GM12878 (cell line): ENCODE measurements around the gene PHF14. TPM values are rescaled to one million over a fixed set of nuclear protein-coding genes. Genes with fewer than 3 reads are reported as not detected.

Source experiments
- ATAC-seq: fragments of 200-7000 bp; cut with Tn5 transposase; 3 replicates; pipeline ENCODE4 v1.9.1; 2020; ENCODE audit warnings: mild to moderate bottlenecking, moderate library complexity
- BruUV-seq: library from RNA; stranded (reverse); fragments of 400-500 nt; replicated peaks from 2 replicates; lab custom pipeline; 2021; lab: Mats Ljungman, UMichigan
- CTCF ChIA-PET: fragments of 300-600 bp; sonication (Branson Sonifier 250); formaldehyde crosslinking; extraction: SDS; loops from one replicate; lab custom pipeline; 2021; ENCODE audit warnings: inconsistent platforms; lab: Yijun Ruan, JAX
- POLR2A ChIA-PET: fragments of 350-600 bp; formaldehyde crosslinking; extraction: SDS; loops from one replicate; lab custom pipeline; 2021; ENCODE audit warnings: inconsistent platforms; lab: Charles Lee
- RAD21 ChIA-PET: fragments of 300-600 bp; sonication (Branson Sonifier 250); formaldehyde crosslinking; loops from one replicate; lab custom pipeline; 2023; ENCODE audit warnings: antibody characterized with exemption; ENCODE audit not compliant: unreplicated experiment; lab: Charles Lee
- SMC1A ChIA-PET: fragments of 300-600 bp; sonication (Branson Sonifier 250); formaldehyde crosslinking; loops from one replicate; lab custom pipeline; 2023; ENCODE audit not compliant: unreplicated experiment, uncharacterized antibody; lab: Charles Lee
- DNase-seq: peaks from one replicate; pipeline ENCODE4 v3.0.0-alpha.2; 2011; ENCODE audit warnings: low read depth, low spot score
- FAIRE-seq: peaks from 3 replicates; lab custom pipeline; 2011; peaks lifted over from hg19 to GRCh38; lab: Jason Lieb, UNC
- H2AFZ ChIP-seq: 2 replicates; pipeline ENCODE4 v1.6.0; 2011; ENCODE audit warnings: low read depth, low read length, control low read depth; ENCODE audit not compliant: control insufficient read depth
- H3K27ac ChIP-seq: 2 replicates; pipeline ENCODE4 v1.5.1; 2011; ENCODE audit warnings: control low read depth; ENCODE audit not compliant: control insufficient read depth, insufficient read depth
- H3K27me3 ChIP-seq, 2 experiments: replicated peaks in 1 of 2; 2 replicates each; pipeline versions ENCODE4 v1.6.0 to v1.6.1; 2011; ENCODE audit warnings: low read length in 1 of 2; ENCODE audit not compliant: control insufficient read depth in 2 of 2, insufficient read depth in 2 of 2
- H3K36me3 ChIP-seq, 2 experiments: 2 replicates each; pipeline ENCODE4 v1.5.1; 2011; ENCODE audit warnings: low read length in 1 of 2; ENCODE audit not compliant: control insufficient read depth in 2 of 2, insufficient read depth in 2 of 2
- H3K4me1 ChIP-seq: 2 replicates; pipeline ENCODE4 v1.6.1; 2011; ENCODE audit warnings: mild to moderate bottlenecking, low read length, moderate library complexity, mixed read lengths; ENCODE audit not compliant: control insufficient read depth, insufficient read depth
- H3K4me2 ChIP-seq: 2 replicates; pipeline ENCODE4 v1.6.0; 2011; ENCODE audit warnings: control low read depth; ENCODE audit not compliant: control insufficient read depth, insufficient read depth
- H3K4me3 ChIP-seq: fragments of 200-600 bp; sonication (generic); 2 replicates; pipeline ENCODE4 v1.5.1; 2016
- H3K79me2 ChIP-seq: 2 replicates; pipeline ENCODE4 v1.6.0; 2011; ENCODE audit warnings: low read length; ENCODE audit not compliant: control insufficient read depth, insufficient read depth
- H3K9ac ChIP-seq: 2 replicates; pipeline ENCODE4 v1.8.0; 2011; ENCODE audit warnings: low read length, control low read depth, mixed read lengths; ENCODE audit not compliant: control insufficient read depth, insufficient read depth
- H3K9me3 ChIP-seq: replicated peaks from 3 replicates; pipeline ENCODE4 v1.5.1; 2011; ENCODE audit warnings: mild to moderate bottlenecking, low read length; ENCODE audit not compliant: control insufficient read depth, insufficient read depth
- H4K20me1 ChIP-seq: 2 replicates; pipeline ENCODE4 v1.6.0; 2011; ENCODE audit not compliant: control insufficient read depth, insufficient read depth
- ATF3 ChIP-seq: IDR thresholded peaks from 2 replicates; pipeline ENCODE4 v1.6.1; 2011; ENCODE audit warnings: low read depth, mild to moderate bottlenecking, low read length, moderate library complexity, borderline replicate concordance; ENCODE audit errors: extremely low read depth
- BRCA1 ChIP-seq: IDR thresholded peaks from 2 replicates; pipeline ENCODE4 v1.6.1; 2011; ENCODE audit warnings: low read depth, low read length, improper control_type of control experiment
- CUX1 ChIP-seq: IDR thresholded peaks from 2 replicates; pipeline ENCODE4 v1.6.1; 2012; ENCODE audit warnings: improper control_type of control experiment, low read depth, low read length; ENCODE audit not compliant: insufficient replicate concordance
- E2F4 ChIP-seq: IDR thresholded peaks from 2 replicates; pipeline ENCODE4 v1.6.1; 2012; ENCODE audit warnings: low read depth, low read length, improper control_type of control experiment
- FOS ChIP-seq: IDR thresholded peaks from 3 replicates; pipeline ENCODE4 v1.6.1; 2011; ENCODE audit warnings: borderline replicate concordance; ENCODE audit not compliant: insufficient read length; ENCODE audit errors: extremely low read depth
- JUND ChIP-seq: IDR thresholded peaks from 2 replicates; pipeline ENCODE4 v1.6.1; 2012; ENCODE audit warnings: low read depth, mild to moderate bottlenecking, low read length, improper control_type of control experiment, moderate library complexity
- MAX ChIP-seq: IDR thresholded peaks from 2 replicates; pipeline ENCODE4 v1.6.1; 2012; ENCODE audit warnings: low read depth, low read length, improper control_type of control experiment
- MEF2B ChIP-seq: fragments of 450-650 bp; IDR thresholded peaks from 2 replicates; pipeline ENCODE4 v1.6.1; 2018; ENCODE audit warnings: mild to moderate bottlenecking, moderate library complexity; ENCODE audit not compliant: partially characterized antibody, poor library complexity, severe bottlenecking
- MTA3 ChIP-seq: IDR thresholded peaks from 2 replicates; pipeline ENCODE4 v1.6.1; 2012; ENCODE audit warnings: low read length, inconsistent platforms, borderline replicate concordance
- NBN ChIP-seq: fragments of 450-650 bp; IDR thresholded peaks from 2 replicates; pipeline ENCODE4 v1.6.1; 2016
- NR2C2 ChIP-seq: IDR thresholded peaks from 2 replicates; pipeline ENCODE4 v1.6.1; 2011; ENCODE audit warnings: borderline replicate concordance, low read depth; ENCODE audit not compliant: control insufficient read depth, insufficient read length
- RUNX3 ChIP-seq: IDR thresholded peaks from 2 replicates; pipeline ENCODE4 v1.6.1; 2012; ENCODE audit warnings: low read length, inconsistent platforms
- SIN3A ChIP-seq: IDR thresholded peaks from 2 replicates; pipeline ENCODE4 v1.6.1; 2012; ENCODE audit warnings: low read depth, low read length, improper control_type of control experiment
- SREBF2 ChIP-seq: IDR thresholded peaks from 2 replicates; pipeline ENCODE4 v1.6.1; 2012; ENCODE audit warnings: mild to moderate bottlenecking, low read length
- TAF1 ChIP-seq: IDR thresholded peaks from 2 replicates; pipeline ENCODE4 v1.6.1; 2011; ENCODE audit warnings: mild to moderate bottlenecking, low read depth, low read length, borderline replicate concordance
- WGBS: methylation state at CpG from one replicate; pipeline ENCODE4 v1.1.6; 2016; ENCODE audit warnings: low lambda C conversion rate; ENCODE audit not compliant: insufficient replicate concordance, insufficient coverage; ENCODE audit errors: missing lambda C conversion rate; 5-methylcytosine and 5-hydroxymethylcytosine counted together
- in situ Hi-C: fragments of 300-500 bp; cut with MboI; formaldehyde crosslinking; loops from 9 replicates; pipeline ENCODE4 v1.14.3; 2018; ENCODE audit warnings: mixed read lengths
- intact Hi-C: fragments of 100-400 bp; cut with micrococcal nuclease; formaldehyde crosslinking; loops from one replicate; pipeline ENCODE4 v1.14.2; 2022; ENCODE audit not compliant: unreplicated experiment
- polyA plus RNA-seq, 11 experiments: library from polyadenylated mRNA; depleted of rRNA in 4 of 11; unstranded in 6 of 11; stranded (reverse) in 5 of 11; fragments of >200 nt; fragmentation: Nextera tagmentation in 4 of 11; fragmentation: Illumina TruSeq in 1 of 11; extraction: Ambion mirVana in 4 of 11; extraction: Trizol in 1 of 11; gene quantifications; 1 replicate in 1 of 11; 2 replicates in 10 of 11; pipeline versions ENCODE4 v1.2.1 to v1.2.3, GENCODE V29; 2011 to 2016; ENCODE audit warnings: inconsistent platforms in 2 of 11, missing spikeins in 2 of 11, low read depth in 1 of 11
- total RNA-seq, 4 experiments: library from RNA; depleted of rRNA in 3 of 4; stranded (reverse); fragments of >200 nt in 3 of 4; fragmentation: Illumina TruSeq in 1 of 4; extraction: Trizol in 1 of 4; gene quantifications; 2 replicates each; pipeline versions ENCODE4 v1.2.1 to v1.2.3, GENCODE V29; 2013 to 2021

Gene PHF14
- total and polyA plus RNA-seq, 10 of the 15 experiments (the other 5 are each of a cell fraction or from before 2014, with no cell fraction given), result 21.3 to 47.1 (median 29.9) TPM

- no peak for TF ChIP-seq FOS
- no peak for TF ChIP-seq MAX
- TF ChIP-seq NR2C2, result no peak
- TF ChIP-seq NBN, result no peak
- TF ChIP-seq MTA3, result no peak
- no peak for TF ChIP-seq CUX1
- TF ChIP-seq SIN3A, result no peak
- TF ChIP-seq ATF3, result no peak
- no peak for TF ChIP-seq RUNX3
- TF ChIP-seq MEF2B, result no peak
- TF ChIP-seq JUND, result no peak
- no peak for TF ChIP-seq BRCA1
- TF ChIP-seq E2F4, result no peak
- TF ChIP-seq SREBF2, result no peak
- TF ChIP-seq TAF1, result no peak
- H2AFZ ChIP-seq, result no peak overlapping the region
- ChIA-PET SMC1A (interaction anchor here (1.0 kb wide), 1 partner anchor 39 kb away, joined by 5 read pairs; no protein-coding TSS in a partner anchor), RAD21 (interaction anchor here (1.2 kb wide), 1 partner anchor 39 kb away, joined by 3 read pairs; no protein-coding TSS in a partner anchor), POLR2A (no interaction called here), CTCF (interaction anchor here (0.7 kb wide), 1 partner anchor 37 kb away, joined by 3 read pairs; no protein-coding TSS in a partner anchor)
- no peak overlapping the region for H3K4me3 ChIP-seq
- in situ Hi-C loops (no loop called here), intact Hi-C loops (no loop called here)
- H3K9ac ChIP-seq, result no peak overlapping the region
- no peaks in the 10 kb centered on the region for H4K20me1 ChIP-seq
- ATAC-seq (no peak), DNase-seq (no peak), FAIRE-seq (no peak)
- no peaks in the 10 kb centered on the region for H3K79me2 ChIP-seq
- no peak overlapping the region for H3K27ac ChIP-seq
- H3K27me3 ChIP-seq, result no peaks in the 10 kb centered on the region
- H3K36me3 ChIP-seq, result no peaks in the 10 kb centered on the region
- H3K4me1 ChIP-seq, result no peaks in the 10 kb centered on the region; the same call in 1 of the 2 replicates
- 96% methylated on average over 4 of the region's 4 CpGs for WGBS
- no TSS peak for BruUV-seq
- no peaks in the 10 kb centered on the region for H3K9me3 ChIP-seq
- H3K4me2 ChIP-seq, result no peak overlapping the region
These were observed 199.2 kb downstream of the PHF14 start for GRCh38 chr7:11172835-11173234.
